Esophagus muscularis mucosa (tissue), 3 donors: ENCODE data around the gene GNGT1.

Experiments
- CTCF ChIP-seq, 3 experiments: fragments of 200-600 bp in 2 of 3; fragments of 450-650 bp in 1 of 3; sonication (generic) in 2 of 3; IDR thresholded peaks; one replicate each; pipeline ENCODE4 v1.5.1; 2017 to 2019; ENCODE audit warnings: antibody characterized with exemption in 3 of 3, mild to moderate bottlenecking in 2 of 3, moderate library complexity in 1 of 3
- POLR2A ChIP-seq: fragments of 450-650 bp; IDR thresholded peaks from one replicate; pipeline ENCODE4 v1.6.1; 2017; ENCODE audit warnings: antibody characterized with exemption, moderate library complexity, mild to moderate bottlenecking, low read depth
- POLR2AphosphoS5 ChIP-seq, 2 donors: sonication (generic); formaldehyde crosslinking; IDR thresholded peaks; one replicate each; pipeline ENCODE4 v1.6.1; 2017; ENCODE audit warnings: antibody characterized with exemption in 2 of 2

GRCh38 chr7:93948106-93948505 is 41.7 kb downstream of the GNGT1 start:
- TF ChIP-seq CTCF (IDR thresholded peaks at IDR 0.05) = no peak
- TF ChIP-seq POLR2AphosphoS5 (IDR thresholded peaks at IDR 0.05) = no peak
- no peak for TF ChIP-seq POLR2A
